SU-DHL-6 (cell line): Measurements from ENCODE around the gene ADARB2.

Source experiments
- CTCF ChIP-seq: fragments of 200-600 bp; sonication (generic); IDR thresholded peaks from one replicate; pipeline ENCODE4 v1.5.1; 2017; ENCODE audit warnings: antibody characterized with exemption, mild to moderate bottlenecking, low read length, moderate library complexity; ENCODE audit not compliant: insufficient read depth, poor library complexity, severe bottlenecking
- EZH2phosphoT487 ChIP-seq: fragments of 200-600 bp; sonication (generic), shearing (Covaris generic); conservative IDR thresholded peaks from 2 replicates; pipeline ENCODE4 v1.6.1; 2018; ENCODE audit warnings: mild to moderate bottlenecking, antibody characterized with exemption, low read length, moderate library complexity, mixed read lengths

- TF ChIP-seq CTCF (no peak), EZH2phosphoT487 (no peak)
These were observed 436.2 kb downstream of the ADARB2 start for GRCh38 chr10:1301143-1301542.
